Measurements from ENCODE around the gene TSPAN18. TPM values are rescaled to one million over a fixed set of nuclear protein-coding genes. Genes with fewer than 3 reads are reported as not detected.

TSPAN18 gene
- total RNA-seq, 1 experiment from 2014 or later: 18.3 TPM

- DNase-seq (ENCODE audit: low read depth, low spot score): no peak
- no peaks in the 10 kb centered on the region for H3K27me3 ChIP-seq (ENCODE audit: insufficient read depth, low read length)
- no peaks in the 10 kb centered on the region for H3K9me3 ChIP-seq (ENCODE audit: control insufficient read depth in 1 of 2, insufficient read depth in 1 of 2, low read depth in 1 of 2, low read length in 2 of 2)
- H3K4me3 ChIP-seq (replicated peaks in 1 of 2; ENCODE audit: low read depth in 1 of 2, low read length in 2 of 2): peak overlapping the region in 1 of 2 experiments; percentile 12; a peak in 1 of 4 replicates
- H3K36me3 ChIP-seq (ENCODE audit: control insufficient read depth in 1 of 2, insufficient read depth in 2 of 2, low read length in 2 of 2): no peaks in the 10 kb centered on the region
- H3K27ac ChIP-seq (ENCODE audit: low read depth, low read length): no peak overlapping the region
- no peaks in the 10 kb centered on the region for H3K9me2 ChIP-seq (ENCODE audit: insufficient read depth)
- intact Hi-C loops (cut with micrococcal nuclease): no loop called here
- BruUV-seq (replicated peaks): no TSS peak
- peak; percentile 24; the same call in 1 of the 2 replicates for ATAC-seq
- peak overlapping the region; percentile 63 for H3K4me2 ChIP-seq (ENCODE audit: low read length)
- no peaks in the 10 kb centered on the region for H3K79me2 ChIP-seq (ENCODE audit: insufficient read depth, low read length)
- no peak overlapping the region for H2AFZ ChIP-seq (ENCODE audit: low read depth, low read length, poor library complexity, severe bottlenecking)
- ChIA-PET POLR2A (no interaction called here), RAD21 (ENCODE audit: low non-redundant PET in 1 of 2, low total read pairs in 2 of 2, uncharacterized antibody in 2 of 2, unreplicated experiment in 2 of 2) (no interaction called here), CTCF (no interaction called here)
- no peaks in the 10 kb centered on the region for H4K20me1 ChIP-seq (ENCODE audit: insufficient read depth)
- no peak for TF ChIP-seq EGR1 (IDR thresholded peaks at IDR 0.05; ENCODE audit: low read depth)
- TF ChIP-seq, protein P1, sequence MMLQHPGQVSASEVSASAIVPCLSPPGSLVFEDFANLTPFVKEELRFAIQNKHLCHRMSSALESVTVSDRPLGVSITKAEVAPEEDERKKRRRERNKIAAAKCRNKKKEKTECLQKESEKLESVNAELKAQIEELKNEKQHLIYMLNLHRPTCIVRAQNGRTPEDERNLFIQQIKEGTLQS (IDR thresholded peaks at IDR 0.05): no peak
- no peak for TF ChIP-seq ZBTB33 (IDR thresholded peaks at IDR 0.05; ENCODE audit: extremely low read depth, insufficient replicate concordance, low read length)
- no peak for TF ChIP-seq EZH2 (IDR thresholded peaks at IDR 0.05)
- TF ChIP-seq SIN3A (IDR thresholded peaks at IDR 0.05; ENCODE audit: low read depth): no peak
- no peak for TF ChIP-seq POLR2AphosphoS5 (IDR thresholded peaks at IDR 0.05; ENCODE audit: low read depth, low read length)
- no peak for TF ChIP-seq EZH2phosphoT487 (IDR thresholded peaks at IDR 0.05; ENCODE audit: borderline replicate concordance)
- TF ChIP-seq, protein P2, sequence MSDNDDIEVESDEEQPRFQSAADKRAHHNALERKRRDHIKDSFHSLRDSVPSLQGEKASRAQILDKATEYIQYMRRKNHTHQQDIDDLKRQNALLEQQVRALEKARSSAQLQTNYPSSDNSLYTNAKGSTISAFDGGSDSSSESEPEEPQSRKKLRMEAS (IDR thresholded peaks at IDR 0.05): no peak
- no peak for TF ChIP-seq FOSL1 (IDR thresholded peaks at IDR 0.05; ENCODE audit: low read depth)
- no peak for TF ChIP-seq SRF (IDR thresholded peaks at IDR 0.05; ENCODE audit: low read depth)
- TF ChIP-seq ELF1 (IDR thresholded peaks at IDR 0.05; ENCODE audit: borderline replicate concordance, low read depth): no peak
- TF ChIP-seq JUND (IDR thresholded peaks at IDR 0.05): no peak
- no peak for TF ChIP-seq ZNF274 (IDR thresholded peaks at IDR 0.05; ENCODE audit: low read depth, low read length)
- TF ChIP-seq, protein P3, sequence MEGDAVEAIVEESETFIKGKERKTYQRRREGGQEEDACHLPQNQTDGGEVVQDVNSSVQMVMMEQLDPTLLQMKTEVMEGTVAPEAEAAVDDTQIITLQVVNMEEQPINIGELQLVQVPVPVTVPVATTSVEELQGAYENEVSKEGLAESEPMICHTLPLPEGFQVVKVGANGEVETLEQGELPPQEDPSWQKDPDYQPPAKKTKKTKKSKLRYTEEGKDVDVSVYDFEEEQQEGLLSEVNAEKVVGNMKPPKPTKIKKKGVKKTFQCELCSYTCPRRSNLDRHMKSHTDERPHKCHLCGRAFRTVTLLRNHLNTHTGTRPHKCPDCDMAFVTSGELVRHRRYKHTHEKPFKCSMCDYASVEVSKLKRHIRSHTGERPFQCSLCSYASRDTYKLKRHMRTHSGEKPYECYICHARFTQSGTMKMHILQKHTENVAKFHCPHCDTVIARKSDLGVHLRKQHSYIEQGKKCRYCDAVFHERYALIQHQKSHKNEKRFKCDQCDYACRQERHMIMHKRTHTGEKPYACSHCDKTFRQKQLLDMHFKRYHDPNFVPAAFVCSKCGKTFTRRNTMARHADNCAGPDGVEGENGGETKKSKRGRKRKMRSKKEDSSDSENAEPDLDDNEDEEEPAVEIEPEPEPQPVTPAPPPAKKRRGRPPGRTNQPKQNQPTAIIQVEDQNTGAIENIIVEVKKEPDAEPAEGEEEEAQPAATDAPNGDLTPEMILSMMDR (IDR thresholded peaks at IDR 0.05 in 2 of 3, conservative IDR thresholded peaks at IDR 0.05 in 1 of 3; ENCODE audit: borderline replicate concordance in 1 of 3, insufficient read depth in 1 of 3, low read depth in 2 of 3, low read length in 2 of 3): no peak
- TF ChIP-seq CBX3 (IDR thresholded peaks at IDR 0.05; ENCODE audit: low read depth): no peak
- TF ChIP-seq YY1 (IDR thresholded peaks at IDR 0.05; ENCODE audit: extremely low read depth, insufficient replicate concordance, low read depth, low read length): no peak
- no peak for TF ChIP-seq POLR2A (IDR thresholded peaks at IDR 0.05; ENCODE audit: borderline replicate concordance, extremely low read depth, insufficient read depth, insufficient read length)
- no peak for TF ChIP-seq RAD21 (IDR thresholded peaks at IDR 0.05; ENCODE audit: low read depth)
- TF ChIP-seq, protein P4, sequence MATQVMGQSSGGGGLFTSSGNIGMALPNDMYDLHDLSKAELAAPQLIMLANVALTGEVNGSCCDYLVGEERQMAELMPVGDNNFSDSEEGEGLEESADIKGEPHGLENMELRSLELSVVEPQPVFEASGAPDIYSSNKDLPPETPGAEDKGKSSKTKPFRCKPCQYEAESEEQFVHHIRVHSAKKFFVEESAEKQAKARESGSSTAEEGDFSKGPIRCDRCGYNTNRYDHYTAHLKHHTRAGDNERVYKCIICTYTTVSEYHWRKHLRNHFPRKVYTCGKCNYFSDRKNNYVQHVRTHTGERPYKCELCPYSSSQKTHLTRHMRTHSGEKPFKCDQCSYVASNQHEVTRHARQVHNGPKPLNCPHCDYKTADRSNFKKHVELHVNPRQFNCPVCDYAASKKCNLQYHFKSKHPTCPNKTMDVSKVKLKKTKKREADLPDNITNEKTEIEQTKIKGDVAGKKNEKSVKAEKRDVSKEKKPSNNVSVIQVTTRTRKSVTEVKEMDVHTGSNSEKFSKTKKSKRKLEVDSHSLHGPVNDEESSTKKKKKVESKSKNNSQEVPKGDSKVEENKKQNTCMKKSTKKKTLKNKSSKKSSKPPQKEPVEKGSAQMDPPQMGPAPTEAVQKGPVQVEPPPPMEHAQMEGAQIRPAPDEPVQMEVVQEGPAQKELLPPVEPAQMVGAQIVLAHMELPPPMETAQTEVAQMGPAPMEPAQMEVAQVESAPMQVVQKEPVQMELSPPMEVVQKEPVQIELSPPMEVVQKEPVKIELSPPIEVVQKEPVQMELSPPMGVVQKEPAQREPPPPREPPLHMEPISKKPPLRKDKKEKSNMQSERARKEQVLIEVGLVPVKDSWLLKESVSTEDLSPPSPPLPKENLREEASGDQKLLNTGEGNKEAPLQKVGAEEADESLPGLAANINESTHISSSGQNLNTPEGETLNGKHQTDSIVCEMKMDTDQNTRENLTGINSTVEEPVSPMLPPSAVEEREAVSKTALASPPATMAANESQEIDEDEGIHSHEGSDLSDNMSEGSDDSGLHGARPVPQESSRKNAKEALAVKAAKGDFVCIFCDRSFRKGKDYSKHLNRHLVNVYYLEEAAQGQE (IDR thresholded peaks at IDR 0.05; ENCODE audit: low read depth): no peak
- peaks cover 14 to 20% of the 10 kb centered on the region in 2 experiments for H3K4me1 ChIP-seq (ENCODE audit: control insufficient read depth in 1 of 2, insufficient read depth in 2 of 2, low read length in 2 of 2)
- no peak overlapping the region for H3K9ac ChIP-seq (ENCODE audit: low read length)
Observed at GRCh38 chr11:44681698-44682097, 45.1 kb upstream of the TSPAN18 start.

All from HCT116 (cell line).